NB4 (cell line): Measurements from ENCODE around the gene HTT.

Experiments
- DNase-seq: peaks from one replicate; pipeline ENCODE4 v3.0.0; 2010; ENCODE audit warnings: low read depth
- H3K4me3 ChIP-seq: one replicate; pipeline ENCODE4 v1.5.1; 2011; ENCODE audit warnings: mild to moderate bottlenecking, low read depth, low read length, moderate library complexity
- MAX ChIP-seq: IDR thresholded peaks from 2 replicates; pipeline ENCODE4 v1.6.1; 2011; ENCODE audit warnings: low read depth, low read length
- MYC ChIP-seq: IDR thresholded peaks from 2 replicates; pipeline ENCODE4 v1.6.1; 2011; ENCODE audit warnings: low read depth, low read length
- POLR2A ChIP-seq: IDR thresholded peaks from 2 replicates; pipeline ENCODE4 v1.6.1; 2011; ENCODE audit warnings: mild to moderate bottlenecking; ENCODE audit not compliant: insufficient read length; ENCODE audit errors: extremely low read depth
- TF ChIP-seq, protein P1 (sequence below): IDR thresholded peaks from one replicate; pipeline ENCODE4 v1.5.1; 2012; ENCODE audit warnings: low read depth, low read length

The HTT gene

GRCh38 chr4:3290476-3290875 lies 216.0 kb downstream of the HTT start:
- no peak for DNase-seq
- TF ChIP-seq MAX (no peak), MYC (no peak), POLR2A (no peak)
- TF ChIP-seq, protein P1, sequence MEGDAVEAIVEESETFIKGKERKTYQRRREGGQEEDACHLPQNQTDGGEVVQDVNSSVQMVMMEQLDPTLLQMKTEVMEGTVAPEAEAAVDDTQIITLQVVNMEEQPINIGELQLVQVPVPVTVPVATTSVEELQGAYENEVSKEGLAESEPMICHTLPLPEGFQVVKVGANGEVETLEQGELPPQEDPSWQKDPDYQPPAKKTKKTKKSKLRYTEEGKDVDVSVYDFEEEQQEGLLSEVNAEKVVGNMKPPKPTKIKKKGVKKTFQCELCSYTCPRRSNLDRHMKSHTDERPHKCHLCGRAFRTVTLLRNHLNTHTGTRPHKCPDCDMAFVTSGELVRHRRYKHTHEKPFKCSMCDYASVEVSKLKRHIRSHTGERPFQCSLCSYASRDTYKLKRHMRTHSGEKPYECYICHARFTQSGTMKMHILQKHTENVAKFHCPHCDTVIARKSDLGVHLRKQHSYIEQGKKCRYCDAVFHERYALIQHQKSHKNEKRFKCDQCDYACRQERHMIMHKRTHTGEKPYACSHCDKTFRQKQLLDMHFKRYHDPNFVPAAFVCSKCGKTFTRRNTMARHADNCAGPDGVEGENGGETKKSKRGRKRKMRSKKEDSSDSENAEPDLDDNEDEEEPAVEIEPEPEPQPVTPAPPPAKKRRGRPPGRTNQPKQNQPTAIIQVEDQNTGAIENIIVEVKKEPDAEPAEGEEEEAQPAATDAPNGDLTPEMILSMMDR, result no peak

DNA sequence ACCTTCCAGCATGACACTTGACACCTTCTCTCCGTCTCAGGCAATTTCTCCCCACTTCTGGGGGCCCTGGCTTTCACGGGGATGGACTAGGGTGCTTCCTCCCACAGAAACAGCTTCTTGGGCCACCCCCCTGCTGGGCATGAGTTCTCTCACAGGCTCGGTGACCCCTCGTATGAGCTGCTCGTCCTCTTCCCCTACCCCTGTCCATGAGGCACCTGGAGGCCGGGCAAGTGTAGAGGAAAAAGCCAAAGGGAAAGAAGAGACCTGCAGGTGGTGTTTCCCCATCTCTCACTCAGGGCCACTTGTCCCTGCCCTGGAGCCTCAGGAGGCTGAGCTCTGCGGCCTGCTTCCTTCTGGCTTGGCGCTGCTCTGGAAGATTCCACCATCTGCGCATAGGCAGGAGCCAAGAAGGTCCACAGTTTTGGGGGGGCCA lies 216.4 kb downstream of the HTT start:
- DNase-seq, result no peak
- no peak for TF ChIP-seq POLR2A
- TF ChIP-seq, protein P1, result no peak
- no peak for TF ChIP-seq MYC
- no peak for TF ChIP-seq MAX
- H3K4me3 ChIP-seq, result no peak overlapping the region

More at GRCh38 chr4:3290476-3290875, 216.0 kb downstream of the HTT start:
- no peak overlapping the region for H3K4me3 ChIP-seq

DNA sequence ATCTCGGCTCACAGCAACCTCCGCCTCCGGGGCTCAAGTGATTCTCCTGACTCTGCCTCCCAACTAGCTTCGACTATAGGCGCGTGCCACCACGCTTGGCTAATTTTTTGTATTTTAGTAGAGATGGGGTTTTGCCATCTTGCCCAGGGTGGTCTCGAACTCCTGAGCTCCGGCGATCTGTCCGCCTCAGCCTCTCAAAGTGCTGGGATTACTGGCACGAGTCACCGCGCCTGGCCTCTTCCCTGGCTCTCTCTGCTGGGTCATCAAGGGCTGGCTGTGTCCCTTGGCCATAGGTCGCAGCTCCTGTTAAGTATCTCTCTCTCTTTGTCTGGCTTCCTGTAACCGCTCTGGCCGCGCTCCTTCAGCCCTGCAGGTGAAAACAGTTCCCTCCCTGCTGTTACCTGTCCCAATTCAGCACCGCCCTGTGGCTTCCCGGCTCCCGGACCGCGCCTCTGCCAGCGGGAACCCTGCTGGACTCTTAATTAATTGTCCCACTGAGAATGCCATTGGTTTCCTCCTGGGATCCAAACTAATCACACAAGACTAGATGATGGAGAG lies 217.0 kb downstream of the HTT start:
- no peak for TF ChIP-seq MAX
- TF ChIP-seq, protein P1, result no peak
- no peak for TF ChIP-seq MYC
- TF ChIP-seq POLR2A, result no peak
- peak overlapping the region; percentile 71 for H3K4me3 ChIP-seq
- DNase-seq, result no peak

GRCh38 chr4:3291969-3292570 lies 217.6 kb downstream of the HTT start:
- TF ChIP-seq, protein P1, result no peak
- TF ChIP-seq POLR2A (no peak), MYC (no peak), MAX (no peak)
- peak overlapping the region; percentile 71 for H3K4me3 ChIP-seq
- peak; percentile 74 for DNase-seq

GRCh38 chr4:3292571-3293400 lies 218.3 kb downstream of the HTT start, which contains the start of gene RGS12:
TSS of gene RGS12 (plus strand) at chr4:3293021. CDS start at chr4:3316171, 23,150 bp downstream.
- TF ChIP-seq, protein P1, result no peak
- TF ChIP-seq MYC, result peak; percentile 72
- peak; percentile 75 for TF ChIP-seq MAX
- TF ChIP-seq POLR2A, result peak; percentile 71
- peak; percentile 97 for DNase-seq
- H3K4me3 ChIP-seq, result peak within 1 kb of the TSS; percentile 71
